T-helper 1 cell (primary cell): Measurements from ENCODE around the gene PPP1R10.

Experiments used
- DNase-seq, 5 donors: peaks; one replicate each; pipeline ENCODE4 v3.0.0-alpha.2; 2012 to 2020

The PPP1R10 gene

DNA sequence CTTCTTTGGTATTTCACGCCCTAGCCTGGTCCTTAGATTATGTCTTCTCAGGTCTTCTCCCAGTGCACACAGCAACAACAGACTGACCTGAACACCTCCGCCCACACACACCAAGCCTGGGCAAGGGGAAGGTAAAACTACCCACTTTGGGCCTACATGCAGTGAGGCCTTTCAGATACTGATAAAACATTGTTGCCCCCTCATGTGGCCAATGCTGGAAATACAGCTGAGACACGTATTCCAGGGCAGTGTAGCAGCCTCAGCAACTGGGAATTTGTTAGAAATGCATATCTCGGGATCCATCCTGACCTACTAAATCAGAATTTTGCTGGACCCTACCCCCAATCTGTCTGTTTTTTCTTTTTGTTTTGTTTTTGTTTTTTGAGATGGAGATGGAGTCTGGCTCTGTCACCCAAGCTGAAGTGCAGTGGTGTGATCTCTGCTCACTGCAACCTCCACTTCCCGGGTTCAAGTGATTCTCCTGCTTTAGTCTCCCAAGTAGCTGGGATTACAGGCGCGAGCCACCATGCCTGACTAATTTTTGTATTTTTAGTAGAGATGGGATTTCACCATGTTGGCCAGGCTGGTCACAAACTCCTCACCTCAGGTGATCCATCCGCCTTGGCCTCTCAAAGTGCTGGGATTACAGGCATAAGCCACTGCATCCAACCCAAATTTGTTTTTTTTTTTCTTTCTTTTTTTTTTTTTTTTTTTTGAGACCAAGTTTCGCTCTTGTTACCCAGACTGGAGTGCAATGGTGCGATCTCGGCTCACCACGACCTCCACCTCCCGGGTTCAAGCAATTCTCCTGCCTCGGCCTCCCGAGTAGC lies 19.5 kb downstream of the PPP1R10 start:
- peak; percentile 45 to 79 (median 68) for DNase-seq

DNA sequence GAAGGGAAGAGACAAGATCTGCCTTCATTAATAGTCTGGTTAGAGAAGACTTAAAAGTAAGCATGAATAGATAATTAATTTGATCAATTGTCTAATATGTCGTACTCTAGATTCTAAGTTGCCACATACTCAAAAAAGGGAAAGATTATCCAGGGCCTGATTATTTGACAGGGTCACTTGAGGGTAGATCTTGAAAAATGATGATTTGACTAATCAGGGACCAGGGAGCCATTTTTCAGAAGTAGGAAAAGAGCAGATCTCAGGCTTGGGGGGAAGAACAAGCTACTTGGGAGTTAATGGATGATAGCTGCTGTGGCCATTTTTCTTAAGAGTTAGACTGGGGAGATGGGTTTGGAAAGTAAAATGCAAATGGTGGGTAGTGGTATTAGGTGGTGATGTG lies 24.8 kb downstream of the PPP1R10 start:
- no peak for DNase-seq

DNA sequence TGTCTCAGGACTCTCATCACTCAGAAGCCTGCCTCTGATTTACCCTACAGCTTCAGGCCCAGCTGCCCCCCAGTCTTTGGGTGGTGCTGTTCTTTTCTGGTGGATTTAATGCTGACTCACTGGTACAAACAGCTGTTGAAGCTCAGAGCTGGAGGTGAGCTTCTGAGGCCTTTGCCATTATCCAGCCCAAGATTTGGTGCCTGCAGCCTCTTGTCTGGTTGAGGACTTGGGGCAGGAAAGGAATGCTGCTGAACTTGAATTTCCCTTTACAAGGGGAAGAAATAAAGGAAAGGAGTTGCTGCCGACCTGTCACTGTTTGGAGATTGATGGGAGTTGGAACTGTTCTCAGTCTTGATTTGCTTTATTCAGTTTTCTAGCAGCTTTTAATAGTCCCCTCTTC lies 26.0 kb downstream of the PPP1R10 start:
- DNase-seq: no peak

DNA sequence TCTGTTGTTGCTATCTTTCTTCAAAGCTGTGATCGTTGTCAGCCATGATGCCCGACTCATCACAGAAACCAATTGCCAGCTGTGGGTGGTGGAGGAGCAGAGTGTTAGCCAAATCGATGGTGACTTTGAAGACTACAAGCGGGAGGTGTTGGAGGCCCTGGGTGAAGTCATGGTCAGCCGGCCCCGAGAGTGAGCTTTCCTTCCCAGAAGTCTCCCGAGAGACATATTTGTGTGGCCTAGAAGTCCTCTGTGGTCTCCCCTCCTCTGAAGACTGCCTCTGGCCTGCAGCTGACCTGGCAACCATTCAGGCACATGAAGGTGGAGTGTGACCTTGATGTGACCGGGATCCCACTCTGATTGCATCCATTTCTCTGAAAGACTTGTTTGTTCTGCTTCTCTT lies 26.5 kb downstream of the PPP1R10 start:
- no peak for DNase-seq

DNA sequence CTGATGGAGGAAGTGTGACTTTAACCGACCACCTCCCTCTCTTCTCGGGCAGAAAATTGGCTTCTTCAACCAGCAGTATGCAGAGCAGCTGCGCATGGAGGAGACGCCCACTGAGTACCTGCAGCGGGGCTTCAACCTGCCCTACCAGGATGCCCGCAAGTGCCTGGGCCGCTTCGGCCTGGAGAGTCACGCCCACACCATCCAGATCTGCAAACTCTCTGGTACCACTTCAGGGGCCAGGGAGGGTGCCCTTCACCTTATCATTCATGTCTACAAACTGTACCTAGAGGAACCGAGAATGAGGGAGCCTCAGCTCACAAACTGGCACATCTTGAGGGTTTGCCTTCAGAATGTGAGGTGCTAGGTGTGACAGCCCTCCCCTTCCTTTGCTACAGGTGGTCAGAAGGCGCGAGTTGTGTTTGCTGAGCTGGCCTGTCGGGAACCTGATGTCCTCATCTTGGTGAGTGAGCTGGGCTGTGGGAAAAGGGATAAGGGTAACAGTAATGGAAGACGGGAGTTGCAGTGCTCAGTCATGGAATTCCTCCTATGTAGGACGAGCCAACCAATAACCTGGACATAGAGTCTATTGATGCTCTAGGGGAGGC lies 27.2 kb downstream of the PPP1R10 start:
- no peak for DNase-seq

GRCh38 chr6:30583921-30584320 lies 33.1 kb downstream of the PPP1R10 start:
- DNase-seq: no peak

DNA sequence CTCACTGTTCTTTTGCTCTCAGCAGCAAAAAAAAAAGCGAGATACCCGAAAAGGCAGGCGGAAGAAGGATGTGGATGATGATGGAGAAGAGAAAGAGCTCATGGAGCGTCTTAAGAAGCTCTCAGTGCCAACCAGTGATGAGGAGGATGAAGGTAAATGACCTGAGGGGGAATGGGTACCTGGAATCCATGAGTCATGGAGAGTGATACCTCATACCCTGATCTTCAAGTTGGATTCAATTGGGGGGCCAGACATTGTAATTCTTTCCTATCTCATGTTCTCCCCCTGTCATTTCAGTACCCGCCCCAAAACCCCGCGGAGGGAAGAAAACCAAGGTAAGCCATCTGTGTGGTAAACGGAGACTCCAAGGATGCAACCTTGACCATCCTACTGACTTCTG lies 39.0 kb downstream of the PPP1R10 start:
- no peak for DNase-seq

GRCh38 chr6:30573113-30573512 lies 43.9 kb downstream of the PPP1R10 start:
- DNase-seq: no peak

DNA sequence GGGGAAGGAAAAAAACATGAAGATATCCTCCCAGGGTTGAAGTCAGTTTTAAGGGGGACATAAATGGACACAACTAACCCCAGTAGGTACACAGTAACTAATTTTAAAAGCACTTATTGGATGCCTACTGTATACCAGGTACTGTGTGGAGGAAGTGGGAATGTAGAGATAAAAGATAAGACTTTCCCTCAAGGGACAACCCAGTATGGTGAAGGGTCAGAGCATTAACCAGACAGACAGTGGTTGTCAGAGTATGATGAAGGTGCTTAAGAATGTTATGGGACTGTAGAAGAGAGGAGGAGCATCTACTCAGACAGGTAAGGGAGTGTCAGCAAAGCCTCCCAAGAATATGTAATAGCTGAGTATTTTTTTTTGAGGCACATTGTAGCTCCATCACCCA lies 44.9 kb downstream of the PPP1R10 start:
- no peak for DNase-seq

DNA sequence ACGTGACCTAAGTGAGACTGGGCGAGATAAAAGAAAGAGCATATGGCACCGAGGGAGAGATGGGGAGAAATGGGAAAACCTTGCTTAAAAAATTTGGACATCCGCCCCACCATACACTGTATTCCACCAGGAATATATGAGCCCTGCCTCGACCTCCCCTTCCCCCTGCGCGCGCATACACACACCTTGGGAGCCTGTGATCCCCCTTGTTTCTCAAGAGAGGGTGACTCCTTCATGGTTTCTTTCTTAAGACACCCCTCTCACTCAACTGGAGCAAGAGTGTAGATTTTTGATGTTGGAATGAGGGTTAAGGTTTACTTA lies 45.3 kb downstream of the PPP1R10 start:
- DNase-seq: no peak

DNA sequence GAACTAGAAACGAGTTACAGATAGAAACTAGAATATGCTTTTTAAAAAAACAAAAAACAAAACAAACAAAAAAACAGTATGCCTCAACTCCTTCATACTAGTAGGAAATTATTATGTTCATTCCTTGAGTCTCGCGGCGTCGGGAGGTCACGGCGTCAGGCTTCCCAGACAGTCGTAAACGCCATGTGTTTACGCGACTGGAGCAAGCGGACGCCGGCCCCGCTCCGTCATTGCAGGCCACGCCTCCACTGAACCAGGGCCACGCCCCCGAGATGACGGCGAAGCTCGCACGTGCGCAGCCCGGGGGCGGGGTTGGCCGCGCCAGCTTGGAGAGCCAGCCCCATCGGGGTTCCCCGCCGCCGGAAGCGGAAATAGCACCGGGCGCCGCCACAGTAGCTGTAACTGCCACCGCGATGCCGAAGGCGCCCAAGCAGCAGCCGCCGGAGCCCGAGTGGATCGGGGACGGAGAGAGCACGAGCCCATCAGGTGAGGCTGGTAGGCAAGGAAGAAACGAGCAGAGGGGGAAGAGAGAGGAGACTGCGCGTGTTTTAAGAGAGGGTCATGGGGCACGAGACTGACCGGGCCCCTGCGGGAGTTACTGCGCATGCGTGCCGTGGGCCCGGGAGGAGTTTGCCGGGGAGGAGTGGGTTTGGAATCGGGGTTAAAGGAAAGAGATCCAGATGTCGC lies 45.8 kb downstream of the PPP1R10 start, which contains the start of gene ABCF1:
Gene ABCF1 (plus strand): TSS at position 368 of the 687 bp plus-strand sequence. CDS start 46 bp downstream, at position 414.
- peak; percentile 98 to 100 (median 99) for DNase-seq

- DNase-seq: no peak
Observed at GRCh38 chr6:30570740-30571074, 46.3 kb downstream of the PPP1R10 start.

- no peak for DNase-seq
Observed at GRCh38 chr6:30570263-30570662, 46.8 kb downstream of the PPP1R10 start.

- peak in 1 of 5 donors; percentile 29 for DNase-seq
Observed at GRCh38 chr6:30568245-30568644, 48.8 kb downstream of the PPP1R10 start.

DNA sequence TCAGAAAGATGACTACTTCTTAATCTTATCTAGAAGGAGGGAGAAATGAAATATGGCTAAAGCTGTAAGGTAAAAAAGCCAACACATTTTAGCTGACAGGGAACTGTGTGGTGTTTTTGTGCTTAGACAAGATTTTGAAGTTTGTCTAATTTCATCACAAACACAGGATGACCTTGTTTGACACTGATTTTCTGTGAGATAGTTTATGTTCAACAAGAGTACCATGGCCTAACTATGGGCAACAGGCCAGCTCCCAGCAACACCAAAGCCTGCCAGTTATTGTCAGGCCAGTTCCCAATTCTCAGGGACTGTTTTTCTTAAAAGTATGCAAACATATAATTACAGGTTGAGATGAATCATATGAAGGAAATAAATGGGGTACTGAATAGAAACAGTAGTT lies 51.3 kb downstream of the PPP1R10 start:
- no peak for DNase-seq

- no peak for DNase-seq
Observed at GRCh38 chr6:30564114-30564513, 52.9 kb downstream of the PPP1R10 start.

- DNase-seq: no peak
Observed at GRCh38 chr6:30562470-30563425, 54.3 kb downstream of the PPP1R10 start.

DNA sequence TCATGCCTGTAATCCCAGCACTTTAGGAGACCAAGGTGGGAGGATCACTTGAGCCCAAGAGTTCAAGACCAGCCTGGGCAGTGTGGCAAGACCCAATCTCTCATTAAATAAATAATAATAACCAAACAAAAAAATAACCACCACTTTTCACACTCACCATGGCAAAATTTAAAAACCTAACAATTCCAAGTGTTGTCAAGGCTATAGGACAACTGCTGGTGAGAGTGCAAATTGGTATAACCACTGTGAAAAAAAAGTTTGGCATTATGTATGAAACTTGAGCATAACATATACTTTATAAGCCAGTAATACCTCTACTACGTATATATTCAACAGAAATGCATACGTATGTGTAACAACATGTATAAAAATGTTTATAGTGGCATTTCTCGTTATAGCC lies 56.1 kb downstream of the PPP1R10 start:
- DNase-seq: no peak

- DNase-seq: peak in 2 of 5 donors; percentile 27 to 41
Observed at GRCh38 chr6:30557683-30557981, 59.4 kb downstream of the PPP1R10 start.

DNA sequence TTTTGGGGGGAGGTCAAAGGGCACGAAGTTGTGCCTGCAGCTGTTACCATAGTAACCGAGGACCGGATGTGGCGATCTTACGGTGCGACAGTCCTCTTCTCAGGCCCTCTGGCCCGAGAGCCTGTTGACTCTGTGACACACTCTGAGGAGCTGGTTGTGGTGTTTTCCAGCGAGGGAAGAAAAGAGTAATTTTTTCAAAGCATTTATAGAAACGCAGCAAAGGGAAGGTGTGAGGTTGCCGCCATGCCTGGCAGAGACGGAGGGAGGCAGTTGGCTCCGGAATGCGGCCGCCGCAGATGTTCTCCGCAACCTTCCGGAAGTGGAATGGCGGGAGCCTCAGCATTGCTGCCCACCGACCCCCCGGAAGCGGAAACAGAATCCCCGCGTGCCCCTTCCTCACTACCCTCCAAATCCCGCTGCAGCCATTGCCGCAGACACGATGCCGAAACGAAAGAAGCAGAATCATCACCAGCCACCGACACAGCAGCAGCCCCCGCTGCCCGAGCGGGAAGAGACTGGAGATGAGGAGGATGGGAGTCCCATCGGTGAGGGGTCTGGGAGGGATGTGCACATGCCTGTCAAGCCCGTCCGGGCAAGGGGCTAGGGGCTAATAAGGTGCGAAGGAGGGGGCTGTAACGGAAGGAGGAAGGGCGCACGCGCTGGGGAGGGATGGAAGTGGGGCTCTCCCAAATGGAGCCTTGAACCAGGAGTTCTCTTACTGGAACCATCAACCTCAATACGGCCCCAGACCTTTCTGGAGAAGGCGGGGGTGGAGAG lies 59.9 kb downstream of the PPP1R10 start, which contains the start of gene PRR3:
Gene PRR3 (plus strand): TSS at position 390 of the 777 bp plus-strand sequence. CDS start 50 bp downstream, at position 440.
- DNase-seq: peak; percentile 74 to 95 (median 86)

DNA sequence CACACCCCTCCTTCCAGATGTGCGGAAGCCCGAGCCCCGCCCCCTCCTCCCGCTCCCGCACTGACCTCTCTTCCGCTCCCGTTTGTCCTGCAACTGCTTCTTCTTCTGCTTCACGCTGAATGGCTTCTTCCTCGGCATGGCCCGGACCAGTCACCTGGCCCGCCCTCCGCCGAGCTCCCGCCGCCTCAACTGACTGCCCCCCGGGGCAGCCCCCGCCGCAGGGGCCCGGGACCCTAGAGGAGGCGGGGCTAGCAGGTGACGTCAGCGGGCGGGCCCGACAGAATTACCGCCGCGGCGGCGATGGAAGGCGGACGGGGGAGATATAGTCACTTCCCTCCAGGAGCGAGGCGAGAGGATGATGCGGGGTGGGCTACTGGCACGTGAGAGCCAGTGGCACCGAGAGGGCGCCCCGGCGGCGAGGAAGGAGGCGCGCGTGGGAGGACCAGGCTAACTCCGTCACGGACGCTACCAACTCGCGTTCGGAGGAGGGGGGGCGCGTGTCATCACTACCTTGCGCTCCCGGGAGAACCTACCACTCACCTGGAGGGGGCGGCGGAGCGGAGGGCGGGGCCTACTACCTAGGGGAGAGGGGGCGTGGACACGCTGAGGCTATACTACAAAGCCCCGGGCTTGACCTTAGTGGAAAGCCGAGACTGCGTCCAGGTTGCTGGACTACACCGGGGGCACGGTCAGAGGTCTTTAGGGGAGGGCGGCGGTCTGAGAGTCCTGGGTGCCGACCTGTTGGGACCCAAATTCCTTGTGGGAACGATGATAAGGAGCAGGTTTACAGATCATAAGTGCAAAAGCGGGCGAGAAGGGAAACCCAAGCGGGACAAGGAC lies 60.8 kb downstream of the PPP1R10 start, which contains the start of gene GNL1:
Gene GNL1 (minus strand): TSS at position 424 of the 840 bp plus-strand sequence. CDS start 286 bp downstream, at position 138.
- peak; percentile 97 to 99 (median 98) for DNase-seq
